K562 (cell line): ENCODE data around the gene SAMD11. TPM values are rescaled to one million over a fixed set of nuclear protein-coding genes. Genes with fewer than 3 reads are reported as not detected.

Source experiments
- ATAC-seq: fragments of 200-7000 bp; cut with Tn5 transposase; 3 replicates; pipeline ENCODE4 v1.9.1; 2020; ENCODE audit warnings: moderate library complexity
- BruUV-seq: library from RNA; stranded (reverse); fragments of 400-500 nt; replicated peaks from 2 replicates; lab custom pipeline; 2021; lab: Mats Ljungman, UMichigan
- CTCF ChIA-PET: fragments of 300-600 bp; formaldehyde crosslinking; extraction: SDS; loops from one replicate; lab custom pipeline; 2021; ENCODE audit warnings: low intra/inter-chr PET ratio; lab: Yijun Ruan, JAX
- POLR2A ChIA-PET: fragments of 300-600, 350-650 bp; sonication (Branson Sonifier 250); formaldehyde crosslinking; extraction: SDS; loops from one replicate; lab custom pipeline; 2021; ENCODE audit warnings: antibody characterized with exemption, inconsistent platforms; lab: Yijun Ruan, JAX
- DNase-seq, 4 experiments: peaks; one replicate each; pipeline versions ENCODE4 v3.0.0 to v3.0.0-alpha.2; 2011 to 2018; ENCODE audit warnings: low spot score in 3 of 4, mixed read lengths in 3 of 4; ENCODE audit errors: extremely low read depth in 1 of 4
- FAIRE-seq: peaks from 2 replicates; lab custom pipeline; 2011; peaks lifted over from hg19 to GRCh38; lab: Jason Lieb, UNC
- H2AFZ ChIP-seq: 2 replicates; pipeline ENCODE4 v1.6.0; 2011; ENCODE audit warnings: low read depth, low read length, control low read depth, inconsistent platforms
- H3K27ac ChIP-seq: fragments of 200-600 bp; 3 replicates; pipeline ENCODE4 v1.8.0; 2011; ENCODE audit warnings: low read depth, mild to moderate bottlenecking, control low read depth, inconsistent platforms, low read length, moderate library complexity, mixed read lengths; ENCODE audit errors: extremely low read depth
- H3K27me3 ChIP-seq, 2 experiments: fragments of 300-600 bp in 1 of 2; 2 replicates in 1 of 2; 3 replicates in 1 of 2; pipeline versions ENCODE4 v1.6.0 to v1.8.0; 2011; ENCODE audit warnings: inconsistent platforms in 2 of 2, low read length in 2 of 2, mild to moderate bottlenecking in 1 of 2, mixed read lengths in 1 of 2, moderate library complexity in 1 of 2; ENCODE audit not compliant: control insufficient read depth in 2 of 2, insufficient read depth in 2 of 2
- H3K36me3 ChIP-seq: fragments of 300-600 bp; 3 replicates; pipeline ENCODE4 v1.8.0; 2011; ENCODE audit warnings: mild to moderate bottlenecking, low read length, inconsistent platforms; ENCODE audit not compliant: control insufficient read depth, insufficient read depth
- H3K4me1 ChIP-seq, 2 experiments: fragments of 200-600 bp in 1 of 2; replicated peaks in 1 of 2; 2 replicates in 1 of 2; 3 replicates in 1 of 2; pipeline versions ENCODE4 v1.5.1 to v1.8.0; 2011; ENCODE audit warnings: inconsistent platforms in 2 of 2, low read length in 2 of 2, mild to moderate bottlenecking in 1 of 2, mixed read lengths in 1 of 2, moderate library complexity in 1 of 2; ENCODE audit not compliant: control insufficient read depth in 2 of 2, insufficient read depth in 2 of 2
- H3K4me2 ChIP-seq: 2 replicates; pipeline ENCODE4 v1.6.1; 2011; ENCODE audit warnings: low read length, control low read depth, inconsistent platforms, mixed read lengths; ENCODE audit not compliant: insufficient read depth
- H3K4me3 ChIP-seq: fragments of 200-600 bp; sonication (generic), shearing (Covaris generic); 2 replicates; pipeline ENCODE4 v1.5.1; 2016; ENCODE audit warnings: control low read depth, inconsistent platforms
- H3K79me2 ChIP-seq: fragments of 200-600 bp; 3 replicates; pipeline ENCODE4 v1.8.0; 2011; ENCODE audit warnings: low read length, inconsistent platforms; ENCODE audit not compliant: control insufficient read depth, insufficient read depth
- H3K9ac ChIP-seq, 2 experiments: 2 replicates each; pipeline versions ENCODE4 v1.6.0 to v1.6.1; 2011; ENCODE audit warnings: low read depth in 2 of 2, low read length in 2 of 2, control low read depth in 1 of 2, inconsistent platforms in 1 of 2, mild to moderate bottlenecking in 1 of 2, mixed read lengths in 1 of 2; ENCODE audit not compliant: insufficient read depth in 1 of 2
- H3K9me1 ChIP-seq: one replicate; pipeline ENCODE4 v1.6.0; 2011; ENCODE audit warnings: inconsistent platforms, mild to moderate bottlenecking, low read length, moderate library complexity; ENCODE audit not compliant: control insufficient read depth, insufficient read depth
- H3K9me3 ChIP-seq: replicated peaks from 2 replicates; pipeline ENCODE4 v1.5.1; 2011; ENCODE audit warnings: low read depth, low read length, inconsistent platforms; ENCODE audit not compliant: control insufficient read depth, insufficient read depth
- H4K20me1 ChIP-seq: replicated peaks from 2 replicates; pipeline ENCODE4 v1.6.1; 2011; ENCODE audit warnings: low read length, inconsistent platforms, mixed read lengths; ENCODE audit not compliant: control insufficient read depth, insufficient read depth
- KAT7 ChIP-seq: sonication (generic); formaldehyde crosslinking; IDR thresholded peaks from 2 replicates; pipeline ENCODE4 v1.8.0; 2022; ENCODE audit warnings: missing genetic modification reagents, mild to moderate bottlenecking, borderline replicate concordance
- NFIC ChIP-seq: fragments of 450-650 bp; IDR thresholded peaks from 2 replicates; pipeline ENCODE4 v1.6.1; 2017; ENCODE audit warnings: mild to moderate bottlenecking, inconsistent platforms
- SMAD4 ChIP-seq: fragments of 250-450 bp; sonication (Bioruptor Pico); conservative IDR thresholded peaks from 2 replicates; pipeline ENCODE4 v1.8.0; 2021; ENCODE audit warnings: inconsistent platforms, mild to moderate bottlenecking, moderate library complexity
- SMARCC2 ChIP-seq: fragments of 450-650 bp; IDR thresholded peaks from 2 replicates; pipeline ENCODE4 v1.6.1; 2017; ENCODE audit warnings: antibody characterized with exemption, moderate library complexity, mild to moderate bottlenecking, low read depth
- TEAD4 ChIP-seq, 2 experiments: sonication (generic) in 1 of 2; formaldehyde crosslinking in 1 of 2; IDR thresholded peaks; 2 replicates each; pipeline versions ENCODE4 v1.6.1 to v1.8.0; 2012 to 2022; ENCODE audit warnings: borderline replicate concordance in 1 of 2, inconsistent platforms in 1 of 2, low read length in 1 of 2, mild to moderate bottlenecking in 1 of 2, missing genetic modification reagents in 1 of 2
- ZNF282 ChIP-seq: sonication (generic); formaldehyde crosslinking; IDR thresholded peaks from 2 replicates; pipeline ENCODE4 v1.8.1; 2023; ENCODE audit warnings: missing genetic modification reagents
- WGBS: fragments of 100-300 bp; shearing (Covaris generic); methylation state at CpG from one replicate; pipeline ENCODE4 v1.1.6; 2016; ENCODE audit warnings: low coverage, mixed read lengths; ENCODE audit not compliant: insufficient coverage; ENCODE audit errors: missing lambda C conversion rate; 5-methylcytosine and 5-hydroxymethylcytosine counted together
- in situ Hi-C: fragments of 300-500 bp; cut with MboI; formaldehyde crosslinking; loops from 4 replicates; pipeline ENCODE4 v1.15.0; 2018; ENCODE audit warnings: inconsistent platforms, mixed read lengths
- intact Hi-C: fragments of 100-400 bp; cut with micrococcal nuclease; formaldehyde crosslinking; loops from 2 replicates; pipeline ENCODE4 v1.14.2; 2022
- polyA plus RNA-seq, 8 experiments: library from polyadenylated mRNA; depleted of rRNA in 4 of 8; stranded (reverse) in 5 of 8; unstranded in 3 of 8; fragments of >200 nt; fragmentation: Nextera tagmentation in 2 of 8; fragmentation: Illumina TruSeq in 1 of 8; extraction: Ambion mirVana in 2 of 8; extraction: Trizol in 1 of 8; gene quantifications; 2 replicates each; pipeline versions ENCODE4 v1.2.1 to v1.2.3, GENCODE V29; 2011 to 2014; ENCODE audit warnings: inconsistent platforms in 1 of 8, missing spikeins in 1 of 8
- total RNA-seq, 7 experiments: library from RNA; depleted of rRNA in 6 of 7; stranded (reverse); fragments of >200 nt in 6 of 7; fragmentation: Illumina TruSeq in 2 of 7; extraction: Trizol in 2 of 7; gene quantifications; 2 replicates each; pipeline versions ENCODE4 v1.2.1 to v1.2.3, GENCODE V29; 2011 to 2021; ENCODE audit warnings: low replicate concordance in 1 of 7

The SAMD11 gene
- total and polyA plus RNA-seq, 9 of the 15 experiments (the other 6 are each of a cell fraction or from before 2014, with no cell fraction given) = 0.07 to 0.82 (median 0.11) TPM; not detected in 2

- no peaks in the 10 kb centered on the region for H3K9me3 ChIP-seq
- DNase-seq (peak in 1 of 4 experiments; percentile 10), FAIRE-seq (no peak), ATAC-seq (no peak)
- BruUV-seq = no TSS peak
- no peak overlapping the region for H3K27ac ChIP-seq
- TF ChIP-seq ZNF282 (CRISPR knock-in tag) (0 out of 2 replicates have a peak, but pooled peaks have one; percentile 72), TEAD4 (IDR thresholded peaks at IDR 0.05; ENCODE audit: low read length) (no peak), TEAD4 (CRISPR knock-in tag; IDR thresholded peaks at IDR 0.05; ENCODE audit: borderline replicate concordance) (peak; percentile 15; the same call in 1 of the 2 replicates), KAT7 (CRISPR knock-in tag) (0 out of 2 replicates have a peak, but pooled peaks have one; percentile 57), SMARCC2 (no peak), NFIC (peak; percentile 86), SMAD4 (CRISPR knock-in tag) (no peak)
- H3K36me3 ChIP-seq = no peaks in the 10 kb centered on the region
- H2AFZ ChIP-seq = no peak overlapping the region
- ChIA-PET CTCF (interaction anchor here (0.7 kb wide), 1 partner anchor 32 kb away, joined by 3 read pairs; no protein-coding TSS in a partner anchor), POLR2A (interaction anchor here (0.6 to 1.5 kb wide), 5 partner anchors 14 to 127 kb away, joined by 3 to 6 read pairs (median 5); no protein-coding TSS in a partner anchor)
- intact Hi-C loops = loop anchor here (2.0 kb wide), 1 partner anchor 71 kb away; no protein-coding TSS in a partner anchor
- in situ Hi-C loops = no loop called here
- WGBS = 76% methylated on average over 13 of the region's 13 CpGs
- H3K4me2 ChIP-seq = no peak overlapping the region
- no peaks in the 10 kb centered on the region for H3K79me2 ChIP-seq
- H4K20me1 ChIP-seq = no peaks in the 10 kb centered on the region; the same call in 1 of the 2 replicates
- no peaks in the 10 kb centered on the region for H3K9me1 ChIP-seq
- H3K4me3 ChIP-seq = no peak overlapping the region
- H3K4me1 ChIP-seq = peaks cover 13 to 69% of the 10 kb centered on the region in 2 experiments
- H3K9ac ChIP-seq = peak overlapping the region in 1 of 2 experiments; percentile 54; a peak in 2 of 4 replicates
- peaks cover 0 to 4% of the 10 kb centered on the region in 2 experiments; a peak in 1 of 5 replicates for H3K27me3 ChIP-seq
These were observed 17.7 kb upstream of the SAMD11 start for GRCh38 chr1:905811-906599.
